Measurements from ENCODE around the gene LIX1L. TPM values are rescaled to one million over a fixed set of nuclear protein-coding genes. Genes with fewer than 3 reads are reported as not detected.

Gene LIX1L
- total and polyA plus RNA-seq, 8 donors = 28.9 to 45.7 (median 41.9) TPM

DNA sequence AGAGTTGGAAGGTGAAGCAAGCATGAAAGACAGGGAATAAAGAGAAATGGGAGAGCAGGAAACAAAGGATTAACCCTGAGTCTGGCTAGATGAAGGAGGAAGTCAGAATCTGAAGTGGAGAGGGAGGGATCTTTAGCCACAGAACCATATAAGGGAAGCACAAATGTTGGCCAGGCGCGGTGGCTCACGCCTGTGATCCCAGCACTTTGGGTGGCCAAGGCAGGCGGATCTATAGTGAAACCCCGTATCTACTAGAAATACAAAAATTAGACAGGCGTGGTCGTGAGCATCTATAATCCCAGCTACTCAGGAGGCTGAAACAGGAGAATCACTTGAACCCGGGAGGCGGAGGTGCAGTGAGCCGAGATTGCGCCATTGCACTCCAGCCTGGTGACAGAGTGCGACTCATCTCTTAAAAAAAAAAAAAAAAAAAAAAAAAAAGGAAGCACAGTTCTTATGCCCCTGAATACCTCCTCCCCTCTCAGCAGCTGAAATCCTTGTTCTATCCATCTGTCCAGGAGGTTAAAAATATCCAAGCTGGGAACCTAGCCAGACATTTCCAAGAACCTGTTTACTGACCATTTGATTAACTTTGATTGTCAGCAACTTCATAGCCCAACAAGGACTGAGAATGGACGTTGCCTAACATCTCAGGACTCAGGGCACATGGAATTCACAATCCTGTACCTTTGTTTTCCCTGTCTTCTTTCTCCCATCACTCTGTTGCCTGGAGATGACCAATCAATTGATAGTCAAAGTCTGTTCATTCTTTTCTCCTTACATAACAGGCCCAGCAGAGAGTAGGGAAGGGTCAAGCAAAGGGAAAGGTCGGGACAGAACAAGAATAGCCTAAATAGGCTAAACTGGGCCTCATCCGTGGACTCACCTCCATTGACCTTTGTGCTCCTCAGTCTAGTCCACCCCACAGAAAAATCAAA, 28.0 kb upstream of the LIX1L start:
- H3K27me3 ChIP-seq = no peaks in the 10 kb centered on the region
- H3K9me3 ChIP-seq = no peaks in the 10 kb centered on the region
- no peaks in the 10 kb centered on the region for H3K36me3 ChIP-seq
- intact Hi-C loops (cut with DNase I) = no loop called here
- TF ChIP-seq, protein P1, sequence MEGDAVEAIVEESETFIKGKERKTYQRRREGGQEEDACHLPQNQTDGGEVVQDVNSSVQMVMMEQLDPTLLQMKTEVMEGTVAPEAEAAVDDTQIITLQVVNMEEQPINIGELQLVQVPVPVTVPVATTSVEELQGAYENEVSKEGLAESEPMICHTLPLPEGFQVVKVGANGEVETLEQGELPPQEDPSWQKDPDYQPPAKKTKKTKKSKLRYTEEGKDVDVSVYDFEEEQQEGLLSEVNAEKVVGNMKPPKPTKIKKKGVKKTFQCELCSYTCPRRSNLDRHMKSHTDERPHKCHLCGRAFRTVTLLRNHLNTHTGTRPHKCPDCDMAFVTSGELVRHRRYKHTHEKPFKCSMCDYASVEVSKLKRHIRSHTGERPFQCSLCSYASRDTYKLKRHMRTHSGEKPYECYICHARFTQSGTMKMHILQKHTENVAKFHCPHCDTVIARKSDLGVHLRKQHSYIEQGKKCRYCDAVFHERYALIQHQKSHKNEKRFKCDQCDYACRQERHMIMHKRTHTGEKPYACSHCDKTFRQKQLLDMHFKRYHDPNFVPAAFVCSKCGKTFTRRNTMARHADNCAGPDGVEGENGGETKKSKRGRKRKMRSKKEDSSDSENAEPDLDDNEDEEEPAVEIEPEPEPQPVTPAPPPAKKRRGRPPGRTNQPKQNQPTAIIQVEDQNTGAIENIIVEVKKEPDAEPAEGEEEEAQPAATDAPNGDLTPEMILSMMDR (IDR thresholded peaks at IDR 0.05) = no peak
- ATAC-seq (peak; percentile 70), DNase-seq (peak in 2 of 4 donors; percentile 67 to 83)
- peaks cover 19 to 98% of the 10 kb centered on the region in 2 donors for H3K4me1 ChIP-seq
- H3K4me3 ChIP-seq = peak overlapping the region in 1 of 2 donors; percentile 20
- H3K27ac ChIP-seq = peak overlapping the region; percentile 78 to 100

GRCh38 chr1:145985129-145985501, 27.3 kb upstream of the LIX1L start:
- H3K36me3 ChIP-seq = no peaks in the 10 kb centered on the region
- peak overlapping the region in 1 of 2 donors; percentile 20 for H3K4me3 ChIP-seq
- DNase-seq (peak in 1 of 4 donors; percentile 32), ATAC-seq (peak; percentile 3)
- no peaks in the 10 kb centered on the region for H3K9me3 ChIP-seq
- no peaks in the 10 kb centered on the region for H3K27me3 ChIP-seq
- intact Hi-C loops (cut with DNase I) = no loop called here
- H3K4me1 ChIP-seq = peaks cover 24 to 99% of the 10 kb centered on the region in 2 donors
- H3K27ac ChIP-seq = peak overlapping the region; percentile 78 to 100
- TF ChIP-seq, protein P1 (IDR thresholded peaks at IDR 0.05) = no peak

DNA sequence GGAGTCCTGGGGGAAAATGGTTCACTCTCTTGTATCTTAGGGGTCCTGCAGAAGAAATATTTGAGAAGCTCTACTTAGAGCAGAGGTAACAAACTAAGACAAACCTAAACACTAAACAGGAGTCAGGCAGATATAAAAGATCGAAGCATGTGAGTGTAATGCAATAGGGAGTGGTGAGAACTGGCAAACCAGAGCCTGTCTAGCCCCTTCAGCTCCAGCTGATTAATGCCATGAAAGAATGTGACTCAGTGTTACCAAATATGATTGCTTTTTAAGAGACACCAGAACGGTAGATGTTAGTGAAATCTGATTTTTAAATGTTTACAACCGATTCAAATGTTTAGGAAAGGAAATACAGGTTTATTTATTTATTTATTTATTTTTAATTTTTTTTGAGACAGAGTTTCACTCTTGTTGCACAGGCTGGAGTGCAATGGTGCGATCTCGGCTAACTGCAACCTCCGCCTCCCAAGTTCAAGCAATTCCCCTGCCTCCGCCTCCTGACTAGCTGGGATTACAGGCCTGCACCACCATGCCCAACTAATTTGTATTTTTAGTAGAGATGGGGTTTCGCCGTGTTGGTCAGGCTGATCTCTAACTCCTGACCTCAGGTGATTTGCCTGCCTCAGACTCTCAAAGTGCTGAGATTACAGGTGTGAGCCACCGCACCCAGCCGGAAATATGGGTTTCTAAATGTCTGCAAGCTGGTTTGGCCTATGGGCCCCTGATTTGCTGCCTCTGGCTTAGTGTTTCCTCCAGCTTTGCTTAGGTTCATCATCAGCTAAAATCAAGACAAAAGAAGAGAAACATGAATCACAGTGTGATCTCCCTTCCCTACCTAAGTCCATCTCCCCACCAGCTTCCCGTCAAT, 26.4 kb upstream of the LIX1L start:
- H3K36me3 ChIP-seq = no peaks in the 10 kb centered on the region
- intact Hi-C loops (cut with DNase I) = no loop called here
- peak overlapping the region in 1 of 2 donors; percentile 100 for H3K27ac ChIP-seq
- DNase-seq (peak in 1 of 4 donors; percentile 17), ATAC-seq (no peak)
- H3K27me3 ChIP-seq = no peaks in the 10 kb centered on the region
- H3K9me3 ChIP-seq = no peaks in the 10 kb centered on the region
- TF ChIP-seq, protein P1 (IDR thresholded peaks at IDR 0.05) = no peak
- H3K4me1 ChIP-seq = peaks cover 28 to 99% of the 10 kb centered on the region in 2 donors
- H3K4me3 ChIP-seq = no peak overlapping the region

- DNase-seq (peak in 1 of 4 donors; percentile 26), ATAC-seq (no peak)
- no peaks in the 10 kb centered on the region for H3K36me3 ChIP-seq
- no peaks in the 10 kb centered on the region for H3K9me3 ChIP-seq
- H3K27ac ChIP-seq = peak overlapping the region; percentile 54 to 100
- H3K4me3 ChIP-seq = no peak overlapping the region
- H3K4me1 ChIP-seq = peaks cover 38 to 100% of the 10 kb centered on the region in 2 donors
- H3K27me3 ChIP-seq = no peaks in the 10 kb centered on the region
- intact Hi-C loops (cut with DNase I) = no loop called here
- TF ChIP-seq, protein P1 (IDR thresholded peaks at IDR 0.05) = no peak
These were observed 25.4 kb upstream of the LIX1L start for GRCh38 chr1:145983206-145983675.

All from left lung (tissue), 10 donors.